Left lung (tissue), 10 donors: ENCODE results near the gene LEMD1. TPM values are rescaled to one million over a fixed set of nuclear protein-coding genes. Genes with fewer than 3 reads are reported as not detected.

Experiments
- ATAC-seq: fragments of 200-7000 bp; cut with Tn5 transposase; one replicate; pipeline ENCODE4 v1.9.1; 2020; ENCODE audit warnings: moderate library complexity
- DNase-seq, 4 donors: peaks; one replicate each; pipeline ENCODE4 v3.0.0-alpha.2; 2013 to 2020
- H3K27ac ChIP-seq, 2 donors: fragments of 200-600 bp; sonication (generic) in 1 of 2; one replicate each; pipeline versions ENCODE4 v1.5.0 to v1.8.0; 2020 to 2021
- H3K27me3 ChIP-seq, 2 donors: fragments of 200-600 bp; sonication (generic) in 1 of 2; one replicate each; pipeline versions ENCODE4 v1.5.0 to v1.8.0; 2020 to 2021
- H3K36me3 ChIP-seq, 2 donors: fragments of 200-600 bp; sonication (generic) in 1 of 2; one replicate each; pipeline versions ENCODE4 v1.5.0 to v1.8.0; 2020 to 2021
- H3K4me1 ChIP-seq, 2 donors: fragments of 200-600 bp; one replicate each; pipeline ENCODE4 v1.8.0; 2021
- H3K4me3 ChIP-seq, 2 donors: fragments of 200-600 bp; sonication (generic) in 1 of 2; one replicate each; pipeline versions ENCODE4 v1.5.0 to v1.8.0; 2020 to 2021; ENCODE audit warnings: mild to moderate bottlenecking in 1 of 2
- H3K9me3 ChIP-seq, 2 donors: fragments of 200-600 bp; sonication (generic) in 1 of 2; one replicate each; pipeline versions ENCODE4 v1.5.0 to v1.8.0; 2020 to 2021
- CTCF ChIP-seq, 2 donors: fragments of 200-600 bp; sonication (generic) in 1 of 2; IDR thresholded peaks; one replicate each; pipeline versions ENCODE4 v1.5.0 to v1.8.0; 2021; ENCODE audit warnings: antibody characterized with exemption in 2 of 2
- intact Hi-C, 2 donors: fragments of 100-400 bp; cut with DNase I; formaldehyde crosslinking; loops; one replicate each; pipeline versions ENCODE4 v1.11.2 to v1.14.2; 2022
- polyA plus RNA-seq, 6 donors: library from polyadenylated mRNA; unstranded; fragments of 120-200 nt; gene quantifications; one replicate each; pipeline ENCODE4 v1.2.1, GENCODE V29; 2013; ENCODE audit not compliant: insufficient read length in 6 of 6
- total RNA-seq, 2 donors: library from RNA; stranded (reverse); fragmentation: NEBNext Ultra II Directional; extraction: Animal tissue kit (Norgen Biotek cat#: 25700); gene quantifications; one replicate each; pipeline ENCODE4 v1.2.1, GENCODE V29; 2021
- donor health status: DM: no; HTN: yes; CAD: no.
- donor health status: DM: no; HTN: no; CAD: no.

Gene LEMD1
- total and polyA plus RNA-seq, 8 donors, result 2.1 to 4.4 (median 3.5) TPM

GRCh38 chr1:205377355-205377754, 44.5 kb downstream of the LEMD1 start:
- Histone ChIP-seq H3K4me3 (no peak overlapping the region), H3K27ac (no peak overlapping the region), H3K4me1 (peaks cover 3 to 14% of the 10 kb centered on the region in 2 donors), H3K9me3 (no peaks in the 10 kb centered on the region), H3K27me3 (peaks cover 0 to 50% of the 10 kb centered on the region in 2 donors), H3K36me3 (no peaks in the 10 kb centered on the region)
- intact Hi-C loops, result no loop called here
- no peak for DNase-seq
- TF ChIP-seq CTCF (IDR thresholded peaks at IDR 0.05), result no peak
- no peak for ATAC-seq

GRCh38 chr1:205376739-205377138, 45.1 kb downstream of the LEMD1 start:
- ATAC-seq, result no peak
- Histone ChIP-seq H3K4me3 (no peak overlapping the region), H3K27me3 (peaks cover 0 to 50% of the 10 kb centered on the region in 2 donors), H3K4me1 (peaks cover 3 to 15% of the 10 kb centered on the region in 2 donors), H3K27ac (no peak overlapping the region), H3K9me3 (no peaks in the 10 kb centered on the region), H3K36me3 (no peaks in the 10 kb centered on the region)
- TF ChIP-seq CTCF (IDR thresholded peaks at IDR 0.05), result no peak
- no peak for DNase-seq
- intact Hi-C loops, result no loop called here

- Histone ChIP-seq H3K27ac (no peak overlapping the region), H3K4me3 (no peak overlapping the region), H3K4me1 (peaks cover 3 to 15% of the 10 kb centered on the region in 2 donors), H3K27me3 (peaks cover 0 to 50% of the 10 kb centered on the region in 2 donors), H3K36me3 (no peaks in the 10 kb centered on the region), H3K9me3 (no peaks in the 10 kb centered on the region)
- no peak for TF ChIP-seq CTCF (IDR thresholded peaks at IDR 0.05)
- DNase-seq (peak in 1 of 4 donors; percentile 54), ATAC-seq (peak; percentile 76)
- intact Hi-C loops, result no loop called here
Measured at GRCh38 chr1:205375835-205376545, 45.9 kb downstream of the LEMD1 start.

GRCh38 chr1:205374210-205375078, 47.4 kb downstream of the LEMD1 start:
- peak overlapping the region in 1 of 2 donors; percentile 8 for H3K27ac ChIP-seq
- ATAC-seq, result peak; percentile 76

More at GRCh38 chr1:205374210-205375078, 47.4 kb downstream of the LEMD1 start:
- Histone ChIP-seq H3K36me3 (no peaks in the 10 kb centered on the region), H3K27me3 (peaks cover 0 to 50% of the 10 kb centered on the region in 2 donors), H3K4me3 (no peak overlapping the region), H3K9me3 (no peaks in the 10 kb centered on the region), H3K4me1 (peaks cover 3 to 15% of the 10 kb centered on the region in 2 donors)
- peak in 1 of 4 donors; percentile 45 for DNase-seq
- no peak for TF ChIP-seq CTCF (IDR thresholded peaks at IDR 0.05)
- intact Hi-C loops, result no loop called here
